HEK293 (cell line): ENCODE data around the gene SEMA6A.

ENCODE experiments used
- CTCF ChIA-PET: fragments of 350-600 bp; formaldehyde crosslinking; extraction: SDS; loops from one replicate; lab custom pipeline; 2021; ENCODE audit warnings: antibody characterized with exemption; lab: Yijun Ruan, JAX
- POLR2A ChIA-PET: fragments of 300-600 bp; formaldehyde crosslinking; extraction: SDS; loops from one replicate; lab custom pipeline; 2020; ENCODE audit warnings: antibody characterized with exemption, inconsistent platforms; lab: Yijun Ruan, JAX
- H3K27ac ChIP-seq: fragments of 200-500 bp; sonication (Bioruptor generic); 2 replicates; pipeline ENCODE4 v1.5.1; 2014; ENCODE audit warnings: low read depth, low read length, control low read depth, inconsistent platforms; ENCODE audit errors: extremely low read depth
- H3K36me3 ChIP-seq, 2 experiments: fragments of 200-500 bp in 1 of 2; sonication (Bioruptor generic) in 1 of 2; 1 replicate in 1 of 2; 2 replicates in 1 of 2; pipeline ENCODE4 v1.5.1; 2014 to 2017; ENCODE audit warnings: inconsistent platforms in 2 of 2, low read length in 2 of 2; ENCODE audit not compliant: control insufficient read depth in 2 of 2, insufficient read depth in 1 of 2
- H3K4me1 ChIP-seq: fragments of 200-500 bp; sonication (Bioruptor generic); 2 replicates; pipeline ENCODE4 v1.5.1; 2014; ENCODE audit warnings: mild to moderate bottlenecking, low read length, inconsistent platforms; ENCODE audit not compliant: control insufficient read depth, insufficient read depth
- H3K4me3 ChIP-seq: 2 replicates; pipeline ENCODE4 v1.5.1; 2011; ENCODE audit warnings: low read depth, mild to moderate bottlenecking, control low read depth, low read length, moderate library complexity
- H3K9me3 ChIP-seq: fragments of 200-500 bp; sonication (Bioruptor generic); 2 replicates; pipeline ENCODE4 v1.5.1; 2014; ENCODE audit warnings: low read depth, low read length, inconsistent platforms; ENCODE audit not compliant: control insufficient read depth, insufficient read depth
- GLIS1 ChIP-seq: fragments of 450-650 bp; formaldehyde crosslinking; IDR thresholded peaks from 2 replicates; pipeline ENCODE4 v1.5.1; 2016; ENCODE audit warnings: missing biosample characterization, missing genetic modification characterization
- MZF1 ChIP-seq: fragments of 450-650 bp; formaldehyde crosslinking; IDR thresholded peaks from 2 replicates; pipeline ENCODE4 v1.5.1; 2017; ENCODE audit warnings: missing biosample characterization, missing genetic modification characterization, borderline replicate concordance
- RBAK ChIP-seq: fragments of 450-650 bp; formaldehyde crosslinking; IDR thresholded peaks from 2 replicates; pipeline ENCODE4 v1.5.1; 2016; ENCODE audit warnings: missing biosample characterization, missing genetic modification characterization
- ZNF112 ChIP-seq: fragments of 450-650 bp; formaldehyde crosslinking; IDR thresholded peaks from 2 replicates; pipeline ENCODE4 v1.5.0; 2017; ENCODE audit warnings: missing biosample characterization, missing genetic modification characterization
- ZNF146 ChIP-seq: fragments of 450-650 bp; formaldehyde crosslinking; IDR thresholded peaks from 2 replicates; pipeline ENCODE4 v1.5.1; 2016; ENCODE audit warnings: missing biosample characterization, missing genetic modification characterization
- ZNF16 ChIP-seq: fragments of 450-650 bp; formaldehyde crosslinking; IDR thresholded peaks from 2 replicates; pipeline ENCODE4 v1.5.1; 2016; ENCODE audit warnings: low read depth, missing biosample characterization, missing genetic modification characterization
- ZNF174 ChIP-seq: fragments of 450-650 bp; formaldehyde crosslinking; IDR thresholded peaks from 2 replicates; pipeline ENCODE4 v1.5.0; 2017; ENCODE audit warnings: missing biosample characterization, mild to moderate bottlenecking, missing genetic modification characterization
- ZNF302 ChIP-seq: fragments of 450-650 bp; formaldehyde crosslinking; IDR thresholded peaks from 2 replicates; pipeline ENCODE4 v1.5.1; 2016; ENCODE audit warnings: missing biosample characterization, missing genetic modification characterization, low read depth
- ZNF501 ChIP-seq: fragments of 450-650 bp; formaldehyde crosslinking; IDR thresholded peaks from 2 replicates; pipeline ENCODE4 v1.5.1; 2016; ENCODE audit warnings: missing biosample characterization, missing genetic modification characterization
- ZNF530 ChIP-seq: fragments of 450-650 bp; formaldehyde crosslinking; IDR thresholded peaks from 2 replicates; pipeline ENCODE4 v1.5.1; 2016; ENCODE audit warnings: low read depth, missing biosample characterization, missing genetic modification characterization
- ZNF621 ChIP-seq: fragments of 450-650 bp; formaldehyde crosslinking; IDR thresholded peaks from 2 replicates; pipeline ENCODE4 v1.5.1; 2017; ENCODE audit warnings: missing biosample characterization, missing genetic modification characterization
- ZNF76 ChIP-seq: fragments of 450-650 bp; formaldehyde crosslinking; IDR thresholded peaks from 2 replicates; pipeline ENCODE4; 2016; ENCODE audit warnings: low read depth, missing biosample characterization, missing genetic modification characterization, borderline replicate concordance
- ZNF837 ChIP-seq: fragments of 450-650 bp; formaldehyde crosslinking; IDR thresholded peaks from 2 replicates; pipeline ENCODE4 v1.5.1; 2016; ENCODE audit warnings: missing biosample characterization, missing genetic modification characterization
- ZNF843 ChIP-seq: fragments of 450-650 bp; formaldehyde crosslinking; IDR thresholded peaks from 2 replicates; pipeline ENCODE4 v1.5.1; 2016; ENCODE audit warnings: missing biosample characterization, missing genetic modification characterization
- TF ChIP-seq, protein P1 (sequence below): fragments of 450-650 bp; formaldehyde crosslinking; IDR thresholded peaks from 2 replicates; pipeline ENCODE4 v1.5.1; 2016; ENCODE audit warnings: missing biosample characterization, missing genetic modification characterization
- TF ChIP-seq, protein P2 (sequence below): fragments of 450-650 bp; IDR thresholded peaks from 2 replicates; pipeline ENCODE4 v1.5.1; 2018; ENCODE audit warnings: missing biosample characterization, mild to moderate bottlenecking, missing genetic modification characterization
- TF ChIP-seq, protein P3 (sequence below): fragments of 450-650 bp; formaldehyde crosslinking; IDR thresholded peaks from 2 replicates; pipeline ENCODE4 v1.5.1; 2016; ENCODE audit warnings: missing biosample characterization, missing genetic modification characterization
- TF ChIP-seq, protein P4 (sequence below): fragments of 450-650 bp; formaldehyde crosslinking; IDR thresholded peaks from 2 replicates; pipeline ENCODE4 v1.5.1; 2016; ENCODE audit warnings: missing biosample characterization, missing genetic modification characterization
- TF ChIP-seq, protein P5 (sequence below): fragments of 450-650 bp; formaldehyde crosslinking; conservative IDR thresholded peaks from 2 replicates; pipeline ENCODE4 v1.5.1; 2016; ENCODE audit warnings: low read depth, missing biosample characterization, missing genetic modification characterization

SEMA6A gene

DNA sequence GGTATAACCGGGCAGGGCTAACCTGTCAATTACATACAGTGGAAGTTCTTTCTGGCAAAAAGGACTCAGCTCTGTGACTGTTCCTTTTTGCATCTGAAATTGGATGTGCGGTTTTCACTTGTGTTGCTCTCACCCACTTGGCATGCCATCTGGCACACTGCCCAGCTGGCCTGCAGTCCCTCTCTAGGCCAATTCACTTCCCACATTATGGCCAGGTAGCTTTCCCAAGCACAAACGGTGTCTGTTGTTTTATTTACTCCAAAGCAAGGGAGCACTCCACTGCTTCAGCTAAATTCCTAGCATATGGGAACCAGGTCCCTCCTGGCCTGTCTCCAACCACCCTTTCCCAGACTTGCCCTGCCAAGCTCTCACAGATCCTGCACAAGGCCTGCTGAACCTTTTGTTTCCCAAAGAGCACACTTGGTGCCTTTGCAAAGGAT, 132.5 kb downstream of the SEMA6A start (continued):
- TF ChIP-seq, protein P1, sequence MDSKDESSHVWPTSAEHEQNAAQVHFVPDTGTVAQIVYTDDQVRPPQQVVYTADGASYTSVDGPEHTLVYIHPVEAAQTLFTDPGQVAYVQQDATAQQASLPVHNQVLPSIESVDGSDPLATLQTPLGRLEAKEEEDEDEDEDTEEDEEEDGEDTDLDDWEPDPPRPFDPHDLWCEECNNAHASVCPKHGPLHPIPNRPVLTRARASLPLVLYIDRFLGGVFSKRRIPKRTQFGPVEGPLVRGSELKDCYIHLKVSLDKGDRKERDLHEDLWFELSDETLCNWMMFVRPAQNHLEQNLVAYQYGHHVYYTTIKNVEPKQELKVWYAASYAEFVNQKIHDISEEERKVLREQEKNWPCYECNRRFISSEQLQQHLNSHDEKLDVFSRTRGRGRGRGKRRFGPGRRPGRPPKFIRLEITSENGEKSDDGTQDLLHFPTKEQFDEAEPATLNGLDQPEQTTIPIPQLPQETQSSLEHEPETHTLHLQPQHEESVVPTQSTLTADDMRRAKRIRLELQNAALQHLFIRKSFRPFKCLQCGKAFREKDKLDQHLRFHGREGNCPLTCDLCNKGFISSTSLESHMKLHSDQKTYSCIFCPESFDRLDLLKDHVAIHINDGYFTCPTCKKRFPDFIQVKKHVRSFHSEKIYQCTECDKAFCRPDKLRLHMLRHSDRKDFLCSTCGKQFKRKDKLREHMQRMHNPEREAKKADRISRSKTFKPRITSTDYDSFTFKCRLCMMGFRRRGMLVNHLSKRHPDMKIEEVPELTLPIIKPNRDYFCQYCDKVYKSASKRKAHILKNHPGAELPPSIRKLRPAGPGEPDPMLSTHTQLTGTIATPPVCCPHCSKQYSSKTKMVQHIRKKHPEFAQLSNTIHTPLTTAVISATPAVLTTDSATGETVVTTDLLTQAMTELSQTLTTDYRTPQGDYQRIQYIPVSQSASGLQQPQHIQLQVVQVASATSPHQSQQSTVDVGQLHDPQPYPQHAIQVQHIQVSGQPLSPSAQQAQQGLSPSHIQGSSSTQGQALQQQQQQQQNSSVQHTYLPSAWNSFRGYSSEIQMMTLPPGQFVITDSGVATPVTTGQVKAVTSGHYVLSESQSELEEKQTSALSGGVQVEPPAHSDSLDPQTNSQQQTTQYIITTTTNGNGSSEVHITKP (tag by site-specific recombination), result peak; percentile 59

DNA sequence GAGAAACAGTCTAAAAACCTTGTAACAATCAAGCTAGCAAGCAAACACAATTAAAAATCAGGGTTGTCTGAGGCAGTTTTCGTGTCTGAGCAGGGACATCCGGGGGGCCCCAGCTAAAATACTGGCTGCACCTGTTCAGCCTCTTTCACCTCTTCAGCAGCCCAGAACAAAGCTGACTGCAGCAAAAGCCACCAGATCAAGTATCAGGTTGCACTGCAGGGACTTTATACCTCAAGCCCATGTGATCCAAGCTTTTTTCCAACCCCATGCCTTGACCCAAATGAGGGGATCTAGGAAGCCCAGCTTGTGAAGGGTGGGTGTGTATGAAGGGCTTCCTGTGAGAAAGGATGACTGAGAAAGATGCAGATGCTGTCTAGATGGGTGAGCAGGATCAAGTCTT, 133.4 kb downstream of the SEMA6A start:
- TF ChIP-seq ZNF76 (no peak), ZNF843 (tag by site-specific recombination) (no peak), GLIS1 (tag by site-specific recombination) (no peak), ZNF112 (tag by site-specific recombination) (no peak), ZNF501 (no peak), RBAK (tag by site-specific recombination) (no peak)
- TF ChIP-seq, protein P2, sequence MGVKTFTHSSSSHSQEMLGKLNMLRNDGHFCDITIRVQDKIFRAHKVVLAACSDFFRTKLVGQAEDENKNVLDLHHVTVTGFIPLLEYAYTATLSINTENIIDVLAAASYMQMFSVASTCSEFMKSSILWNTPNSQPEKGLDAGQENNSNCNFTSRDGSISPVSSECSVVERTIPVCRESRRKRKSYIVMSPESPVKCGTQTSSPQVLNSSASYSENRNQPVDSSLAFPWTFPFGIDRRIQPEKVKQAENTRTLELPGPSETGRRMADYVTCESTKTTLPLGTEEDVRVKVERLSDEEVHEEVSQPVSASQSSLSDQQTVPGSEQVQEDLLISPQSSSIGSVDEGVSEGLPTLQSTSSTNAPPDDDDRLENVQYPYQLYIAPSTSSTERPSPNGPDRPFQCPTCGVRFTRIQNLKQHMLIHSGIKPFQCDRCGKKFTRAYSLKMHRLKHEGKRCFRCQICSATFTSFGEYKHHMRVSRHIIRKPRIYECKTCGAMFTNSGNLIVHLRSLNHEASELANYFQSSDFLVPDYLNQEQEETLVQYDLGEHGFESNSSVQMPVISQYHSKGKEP (tag by site-specific recombination), result 0 out of 2 replicates have a peak, but pooled peaks have one; percentile 4
- TF ChIP-seq, protein P3, sequence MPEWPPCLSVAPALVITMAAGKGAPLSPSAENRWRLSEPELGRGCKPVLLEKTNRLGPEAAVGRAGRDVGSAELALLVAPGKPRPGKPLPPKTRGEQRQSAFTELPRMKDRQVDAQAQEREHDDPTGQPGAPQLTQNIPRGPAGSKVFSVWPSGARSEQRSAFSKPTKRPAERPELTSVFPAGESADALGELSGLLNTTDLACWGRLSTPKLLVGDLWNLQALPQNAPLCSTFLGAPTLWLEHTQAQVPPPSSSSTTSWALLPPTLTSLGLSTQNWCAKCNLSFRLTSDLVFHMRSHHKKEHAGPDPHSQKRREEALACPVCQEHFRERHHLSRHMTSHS (tag by site-specific recombination), result no peak
- Histone ChIP-seq H3K9me3 (no peaks in the 10 kb centered on the region), H3K36me3 (peaks cover 0 to 16% of the 10 kb centered on the region in 2 experiments; a peak in 1 of 3 replicates), H3K4me3 (no peak overlapping the region), H3K4me1 (peaks cover 3% of the 10 kb centered on the region), H3K27ac (no peak overlapping the region)
- CTCF ChIA-PET, result interaction anchor here (0.9 kb wide), 1 partner anchor 303 kb away, joined by 3 read pairs; no protein-coding TSS in a partner anchor
- POLR2A ChIA-PET, result no interaction called here

DNA sequence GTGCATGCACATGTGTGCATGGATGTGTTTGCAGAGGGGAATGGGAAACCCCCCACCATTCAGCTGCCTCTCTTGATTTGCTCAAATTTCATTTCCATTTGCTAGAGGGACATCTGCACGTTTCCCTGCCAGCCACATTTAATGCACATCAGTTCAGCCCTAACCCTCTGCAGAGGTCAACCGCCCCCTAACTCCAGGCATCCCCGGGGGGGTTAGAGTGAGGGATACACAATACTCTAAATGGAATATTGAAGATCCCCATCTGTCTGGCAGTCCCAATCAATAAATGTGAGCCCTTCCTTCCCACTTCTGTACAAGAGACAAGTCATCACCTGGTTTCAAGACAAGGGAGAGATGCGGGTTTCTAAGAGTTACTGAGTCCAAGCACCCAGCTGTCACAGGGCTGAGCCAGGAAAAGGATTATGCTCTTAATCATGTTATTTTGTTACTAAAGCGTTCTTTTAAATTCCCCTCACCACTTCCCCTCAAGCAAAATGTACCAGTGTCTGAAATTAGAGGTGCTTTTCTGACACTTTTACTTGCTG, 134.1 kb downstream of the SEMA6A start:
- TF ChIP-seq, protein P4, sequence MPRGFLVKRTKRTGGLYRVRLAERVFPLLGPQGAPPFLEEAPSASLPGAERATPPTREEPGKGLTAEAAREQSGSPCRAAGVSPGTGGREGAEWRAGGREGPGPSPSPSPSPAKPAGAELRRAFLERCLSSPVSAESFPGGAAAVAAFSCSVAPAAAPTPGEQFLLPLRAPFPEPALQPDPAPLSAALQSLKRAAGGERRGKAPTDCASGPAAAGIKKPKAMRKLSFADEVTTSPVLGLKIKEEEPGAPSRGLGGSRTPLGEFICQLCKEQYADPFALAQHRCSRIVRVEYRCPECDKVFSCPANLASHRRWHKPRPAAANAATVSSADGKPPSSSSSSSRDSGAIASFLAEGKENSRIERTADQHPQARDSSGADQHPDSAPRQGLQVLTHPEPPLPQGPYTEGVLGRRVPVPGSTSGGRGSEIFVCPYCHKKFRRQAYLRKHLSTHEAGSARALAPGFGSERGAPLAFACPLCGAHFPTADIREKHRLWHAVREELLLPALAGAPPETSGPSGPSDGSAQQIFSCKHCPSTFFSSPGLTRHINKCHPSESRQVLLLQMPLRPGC (tag by site-specific recombination), result no peak
- TF ChIP-seq RBAK (tag by site-specific recombination) (no peak), ZNF530 (tag by site-specific recombination) (no peak), ZNF174 (tag by site-specific recombination) (no peak), ZNF302 (tag by site-specific recombination) (no peak), MZF1 (tag by site-specific recombination) (no peak), ZNF16 (no peak), ZNF837 (no peak), ZNF621 (tag by site-specific recombination) (no peak), ZNF146 (tag by site-specific recombination) (no peak)
- TF ChIP-seq, protein P2 (tag by site-specific recombination), result no peak
- TF ChIP-seq, protein P5, sequence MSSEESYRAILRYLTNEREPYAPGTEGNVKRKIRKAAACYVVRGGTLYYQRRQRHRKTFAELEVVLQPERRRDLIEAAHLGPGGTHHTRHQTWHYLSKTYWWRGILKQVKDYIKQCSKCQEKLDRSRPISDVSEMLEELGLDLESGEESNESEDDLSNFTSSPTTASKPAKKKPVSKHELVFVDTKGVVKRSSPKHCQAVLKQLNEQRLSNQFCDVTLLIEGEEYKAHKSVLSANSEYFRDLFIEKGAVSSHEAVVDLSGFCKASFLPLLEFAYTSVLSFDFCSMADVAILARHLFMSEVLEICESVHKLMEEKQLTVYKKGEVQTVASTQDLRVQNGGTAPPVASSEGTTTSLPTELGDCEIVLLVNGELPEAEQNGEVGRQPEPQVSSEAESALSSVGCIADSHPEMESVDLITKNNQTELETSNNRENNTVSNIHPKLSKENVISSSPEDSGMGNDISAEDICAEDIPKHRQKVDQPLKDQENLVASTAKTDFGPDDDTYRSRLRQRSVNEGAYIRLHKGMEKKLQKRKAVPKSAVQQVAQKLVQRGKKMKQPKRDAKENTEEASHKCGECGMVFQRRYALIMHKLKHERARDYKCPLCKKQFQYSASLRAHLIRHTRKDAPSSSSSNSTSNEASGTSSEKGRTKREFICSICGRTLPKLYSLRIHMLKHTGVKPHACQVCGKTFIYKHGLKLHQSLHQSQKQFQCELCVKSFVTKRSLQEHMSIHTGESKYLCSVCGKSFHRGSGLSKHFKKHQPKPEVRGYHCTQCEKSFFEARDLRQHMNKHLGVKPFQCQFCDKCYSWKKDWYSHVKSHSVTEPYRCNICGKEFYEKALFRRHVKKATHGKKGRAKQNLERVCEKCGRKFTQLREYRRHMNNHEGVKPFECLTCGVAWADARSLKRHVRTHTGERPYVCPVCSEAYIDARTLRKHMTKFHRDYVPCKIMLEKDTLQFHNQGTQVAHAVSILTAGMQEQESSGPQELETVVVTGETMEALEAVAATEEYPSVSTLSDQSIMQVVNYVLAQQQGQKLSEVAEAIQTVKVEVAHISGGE, result no peak
- Histone ChIP-seq H3K36me3 (peaks cover 0 to 9% of the 10 kb centered on the region in 2 experiments; a peak in 1 of 3 replicates), H3K4me3 (no peak overlapping the region), H3K27ac (no peak overlapping the region), H3K4me1 (peaks cover 3% of the 10 kb centered on the region), H3K9me3 (no peaks in the 10 kb centered on the region)
- CTCF ChIA-PET, result interaction anchor here (0.9 kb wide), 1 partner anchor 302 kb away, joined by 3 read pairs; no protein-coding TSS in a partner anchor
- POLR2A ChIA-PET, result no interaction called here
